ENCODE measurements around the gene E4F1. TPM values are rescaled to one million over a fixed set of nuclear protein-coding genes. Genes with fewer than 3 reads are reported as not detected.
A peak's percentile ranks its signal among the peaks of the same experiment; 100 is the strongest.

The E4F1 gene
- total and polyA plus RNA-seq, 9 of the 15 experiments (the other 6 are each of a cell fraction or from before 2014, with no cell fraction given) = 0.48 to 94.9 (median 20.4) TPM

- peak; percentile 7 for ATAC-seq
- BruUV-seq (replicated peaks) = no TSS peak
- Histone ChIP-seq H3K9ac (ENCODE audit: insufficient read depth in 1 of 2, low read depth in 2 of 2, low read length in 2 of 2) (no peak within 1 kb of the TSS), H3K9me1 (ENCODE audit: control insufficient read depth, insufficient read depth, low read length) (no peaks in the 10 kb centered on the region), H4K20me1 (replicated peaks; ENCODE audit: control insufficient read depth, insufficient read depth, low read length) (no peaks in the 10 kb centered on the region), H3K4me2 (ENCODE audit: insufficient read depth, low read length) (no peak within 1 kb of the TSS), H3K79me2 (ENCODE audit: control insufficient read depth, insufficient read depth, low read length) (no peaks in the 10 kb centered on the region), H3K9me3 (replicated peaks; ENCODE audit: control insufficient read depth, insufficient read depth, low read depth, low read length) (no peaks in the 10 kb centered on the region), H3K4me1 (replicated peaks in 1 of 2; ENCODE audit: control insufficient read depth in 2 of 2, insufficient read depth in 2 of 2, low read length in 2 of 2) (peaks cover 0 to 55% of the 10 kb centered on the region in 2 experiments; a peak in 2 of 5 replicates), H3K27ac (ENCODE audit: extremely low read depth, low read depth, low read length) (no peak within 1 kb of the TSS), H3K36me3 (ENCODE audit: control insufficient read depth, insufficient read depth, low read length) (peaks cover 62% of the 10 kb centered on the region; the same call in 2 of the 3 replicates), H2AFZ (ENCODE audit: low read depth, low read length) (no peak within 1 kb of the TSS), H3K4me3 (no peak within 1 kb of the TSS), H3K27me3 (ENCODE audit: control insufficient read depth in 2 of 2, insufficient read depth in 2 of 2, low read length in 2 of 2) (no peaks in the 10 kb centered on the region)
- CTCF ChIA-PET (ENCODE audit: low intra/inter-chr PET ratio) = no interaction called here
- POLR2A ChIA-PET = interaction anchor here (2.6 to 6.6 kb wide), 2 partner anchors 11 to 15 kb away, joined by 20 to 39 read pairs; partner anchors contain the start of gene ECI1
- intact Hi-C loops (cut with micrococcal nuclease) (no loop called here), in situ Hi-C loops (cut with MboI) (no loop called here)
- no peak for DNase-seq (ENCODE audit: extremely low read depth in 1 of 4, low spot score in 3 of 4)
- no peak for FAIRE-seq
- 94% methylated on average over 20 of the region's 64 CpGs for whole genome bisulfite sequencing (ENCODE audit: insufficient coverage, low coverage, missing lambda C conversion rate)
- 0 out of 2 replicates have a peak, but pooled peaks have one; percentile 20 for TF ChIP-seq POLR2AphosphoS2 (IDR thresholded peaks at IDR 0.05; ENCODE audit: low read length)
- TF ChIP-seq ZBTB7A (IDR thresholded peaks at IDR 0.05; ENCODE audit: borderline replicate concordance, control insufficient read depth, low read depth, low read length) = peak; percentile 7; the same call in 1 of the 2 replicates
- TF ChIP-seq DNMT1 (IDR thresholded peaks at IDR 0.05) = no peak
- TF ChIP-seq NFIX (CRISPR knock-in tag; IDR thresholded peaks at IDR 0.05; ENCODE audit: low read depth) = no peak
- no peak for TF ChIP-seq RB1 (IDR thresholded peaks at IDR 0.05; ENCODE audit: low read depth)
- TF ChIP-seq FOXK2 (conservative IDR thresholded peaks at IDR 0.05 in 1 of 2, IDR thresholded peaks at IDR 0.05 in 1 of 2; ENCODE audit: low read depth in 2 of 2) = no peak
- peak; percentile 84 for TF ChIP-seq POLR2G (IDR thresholded peaks at IDR 0.05; ENCODE audit: low read depth, low read length)
- no peak for TF ChIP-seq CHD1 (IDR thresholded peaks at IDR 0.05; ENCODE audit: low read length)
- TF ChIP-seq PHB2 (IDR thresholded peaks at IDR 0.05; ENCODE audit: low read depth) = no peak
- no peak for TF ChIP-seq ZNF592 (IDR thresholded peaks at IDR 0.05)
- TF ChIP-seq, protein P1, sequence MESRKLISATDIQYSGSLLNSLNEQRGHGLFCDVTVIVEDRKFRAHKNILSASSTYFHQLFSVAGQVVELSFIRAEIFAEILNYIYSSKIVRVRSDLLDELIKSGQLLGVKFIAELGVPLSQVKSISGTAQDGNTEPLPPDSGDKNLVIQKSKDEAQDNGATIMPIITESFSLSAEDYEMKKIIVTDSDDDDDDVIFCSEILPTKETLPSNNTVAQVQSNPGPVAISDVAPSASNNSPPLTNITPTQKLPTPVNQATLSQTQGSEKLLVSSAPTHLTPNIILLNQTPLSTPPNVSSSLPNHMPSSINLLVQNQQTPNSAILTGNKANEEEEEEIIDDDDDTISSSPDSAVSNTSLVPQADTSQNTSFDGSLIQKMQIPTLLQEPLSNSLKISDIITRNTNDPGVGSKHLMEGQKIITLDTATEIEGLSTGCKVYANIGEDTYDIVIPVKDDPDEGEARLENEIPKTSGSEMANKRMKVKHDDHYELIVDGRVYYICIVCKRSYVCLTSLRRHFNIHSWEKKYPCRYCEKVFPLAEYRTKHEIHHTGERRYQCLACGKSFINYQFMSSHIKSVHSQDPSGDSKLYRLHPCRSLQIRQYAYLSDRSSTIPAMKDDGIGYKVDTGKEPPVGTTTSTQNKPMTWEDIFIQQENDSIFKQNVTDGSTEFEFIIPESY (CRISPR knock-in tag; IDR thresholded peaks at IDR 0.05) = peak; percentile 98
- TF ChIP-seq ELF1 (tag; IDR thresholded peaks at IDR 0.05) = no peak
- TF ChIP-seq ZNF79 (CRISPR knock-in tag; IDR thresholded peaks at IDR 0.05; ENCODE audit: low read depth) = no peak
- TF ChIP-seq NR2C1 (IDR thresholded peaks at IDR 0.05) = no peak
- TF ChIP-seq NR2C1 (tag; IDR thresholded peaks at IDR 0.05) = no peak
- TF ChIP-seq ZNF12 (CRISPR knock-in tag; IDR thresholded peaks at IDR 0.05) = no peak
- no peak for TF ChIP-seq SAP30 (IDR thresholded peaks at IDR 0.05; ENCODE audit: borderline replicate concordance, insufficient read depth, low read depth, low read length, poor library complexity, severe bottlenecking)
Observed at GRCh38 chr16:2236337-2237101, 13.1 kb downstream of the E4F1 start, which contains the start of gene DNASE1L2. Gene DNASE1L2, plus strand, starts transcription at chr16:2236444. Its CDS starts 373 bp downstream, at chr16:2236817.

All from K562 (cell line).